GM18511 (cell line): ENCODE measurements around the gene BOD1L1.

Source experiments
- ATAC-seq: cut with Tn5 transposase; IDR thresholded peaks from one replicate; pipeline ENCODE4 v1.9.1; 2021; ENCODE audit warnings: mild to moderate bottlenecking, moderate library complexity; ENCODE audit not compliant: unreplicated experiment

BOD1L1 gene

GRCh38 chr4:13527192-13527980 lies 100.1 kb downstream of the BOD1L1 start:
- ATAC-seq = no peak

- ATAC-seq = no peak
Observed at GRCh38 chr4:13526658-13527057, 100.9 kb downstream of the BOD1L1 start.

- no peak for ATAC-seq
Observed at GRCh38 chr4:13525606-13526281, 101.8 kb downstream of the BOD1L1 start.

- ATAC-seq = no peak
Observed at GRCh38 chr4:13524504-13525243, 102.9 kb downstream of the BOD1L1 start.

GRCh38 chr4:13523591-13524503 lies 103.7 kb downstream of the BOD1L1 start:
- no peak for ATAC-seq

GRCh38 chr4:13523105-13523477 lies 104.4 kb downstream of the BOD1L1 start:
- ATAC-seq = no peak

- no peak for ATAC-seq
Observed at GRCh38 chr4:13522282-13523104, 105.0 kb downstream of the BOD1L1 start.

GRCh38 chr4:13521047-13521446 lies 106.5 kb downstream of the BOD1L1 start:
- no peak for ATAC-seq
